Mononuclear cell (primary cell): ENCODE data around the gene MAP4K3. TPM values are rescaled to one million over a fixed set of nuclear protein-coding genes. Genes with fewer than 3 reads are reported as not detected.
"Not testable (repeated sequence)": the region's sequence is repeated elsewhere in the genome, so short reads cannot be mapped to it uniquely, and the experiment has no call there.

Experiments
- H3K27me3 ChIP-seq: 2 replicates; pipeline ENCODE4 v1.6.0; 2011; ENCODE audit warnings: low read length, control low read depth; ENCODE audit not compliant: insufficient read depth
- H3K4me1 ChIP-seq: 2 replicates; pipeline ENCODE4 v1.5.1; 2011; ENCODE audit warnings: mild to moderate bottlenecking, low read length, control low read depth; ENCODE audit not compliant: insufficient read depth
- H3K4me3 ChIP-seq: 2 replicates; pipeline ENCODE4 v1.5.1; 2011; ENCODE audit warnings: mild to moderate bottlenecking, low read length, moderate library complexity
- H3K9me3 ChIP-seq: 2 replicates; pipeline ENCODE4 v1.5.1; 2011; ENCODE audit warnings: low read depth, mild to moderate bottlenecking, control low read depth, low read length
- total RNA-seq: library from RNA; depleted of rRNA; stranded (reverse); fragments of >200 nt; gene quantifications from one replicate; pipeline ENCODE4 v1.2.3, GENCODE V29; 2012

MAP4K3 gene
- total RNA-seq, 1 donor = 36.8 TPM

DNA sequence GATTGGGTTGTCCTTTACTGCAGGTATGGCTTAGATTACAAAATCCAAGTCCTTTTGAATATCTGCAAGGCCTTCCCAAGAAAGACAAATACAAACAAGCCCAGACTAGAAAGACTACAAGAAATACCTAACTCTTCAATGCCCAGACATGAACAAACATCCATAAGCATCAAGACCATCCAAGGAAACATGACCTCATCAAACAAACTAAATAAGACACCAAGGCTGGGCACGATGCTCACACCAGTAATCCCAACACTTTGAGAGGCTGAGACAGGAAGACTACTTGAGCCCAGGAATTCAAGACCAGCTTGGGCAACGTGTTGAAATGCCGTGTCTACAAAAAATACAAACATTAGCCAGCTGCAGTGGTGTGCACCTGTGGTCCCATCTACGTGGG, 31.7 kb downstream of the MAP4K3 start:
- H3K9me3 ChIP-seq = no peaks in the 10 kb centered on the region
- no peak overlapping the region for H3K4me3 ChIP-seq
- no peaks in the 10 kb centered on the region for H3K27me3 ChIP-seq
- H3K4me1 ChIP-seq = peaks cover 27% of the 10 kb centered on the region

DNA sequence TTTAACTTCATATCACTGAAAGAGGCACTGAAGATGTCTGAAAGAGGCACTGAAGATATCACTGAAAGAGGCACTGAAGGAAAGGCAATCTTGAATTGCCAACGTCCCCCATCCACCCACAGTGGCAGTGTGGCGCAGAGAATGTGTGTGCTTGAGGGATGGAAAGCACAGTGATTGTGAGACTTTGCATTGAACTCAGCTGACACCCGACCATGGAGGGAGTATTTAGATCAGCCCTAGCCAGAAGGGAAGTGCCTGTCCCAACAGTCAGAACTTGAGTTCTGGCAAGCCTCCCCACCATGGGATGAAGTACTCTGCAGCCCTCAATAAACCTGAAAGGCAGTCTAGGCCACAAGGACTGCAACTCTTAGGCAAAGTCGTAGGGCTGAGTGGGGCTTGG, 33.8 kb downstream of the MAP4K3 start:
- Histone ChIP-seq H3K4me3 (no peak overlapping the region), H3K27me3 (no peaks in the 10 kb centered on the region), H3K9me3 (no peaks in the 10 kb centered on the region), H3K4me1 (peaks cover 16% of the 10 kb centered on the region)

DNA sequence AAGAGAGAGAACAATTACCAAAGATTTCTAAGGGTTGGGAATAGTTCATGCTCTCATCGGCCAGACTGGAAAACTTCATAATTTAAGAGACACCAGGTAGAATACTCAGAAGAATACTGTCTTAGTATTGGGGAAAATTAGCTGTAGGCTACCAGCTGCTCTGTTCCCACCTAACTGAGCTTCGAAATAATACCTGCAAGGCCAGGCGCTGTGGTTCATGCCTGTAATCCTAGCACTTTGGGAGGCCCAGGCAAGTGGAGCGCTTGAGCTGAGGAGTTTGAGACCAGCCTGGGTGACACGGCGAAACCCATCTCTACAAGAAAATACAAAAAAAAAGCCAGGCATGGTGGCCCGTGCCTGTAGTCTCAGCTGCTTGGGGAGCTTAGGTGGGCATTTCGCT, 35.8 kb downstream of the MAP4K3 start:
- Histone ChIP-seq H3K27me3 (no peaks in the 10 kb centered on the region), H3K4me3 (no peak overlapping the region), H3K4me1 (peaks cover 7% of the 10 kb centered on the region), H3K9me3 (no peaks in the 10 kb centered on the region)

DNA sequence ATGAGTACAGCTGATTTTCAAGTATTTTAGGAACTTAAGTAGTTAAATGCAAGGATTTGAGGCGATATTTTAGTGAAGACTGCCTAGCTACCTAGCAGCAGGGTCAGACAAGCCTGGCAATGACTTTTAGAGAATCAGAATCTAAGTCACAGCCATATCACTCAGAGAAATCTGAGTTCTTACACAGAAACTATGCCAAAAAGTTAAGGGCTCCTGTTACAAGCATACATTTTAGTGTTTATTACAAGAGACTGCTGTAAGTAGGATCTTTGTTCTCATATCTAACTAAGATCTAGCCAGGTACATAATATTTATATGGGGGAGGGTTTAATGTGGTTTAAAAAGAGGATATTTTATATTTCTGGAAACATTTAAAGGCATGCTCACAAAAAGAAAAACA, 37.5 kb downstream of the MAP4K3 start:
- Histone ChIP-seq H3K4me1 (peaks cover 7% of the 10 kb centered on the region), H3K27me3 (no peaks in the 10 kb centered on the region), H3K4me3 (no peak overlapping the region), H3K9me3 (no peaks in the 10 kb centered on the region)

DNA sequence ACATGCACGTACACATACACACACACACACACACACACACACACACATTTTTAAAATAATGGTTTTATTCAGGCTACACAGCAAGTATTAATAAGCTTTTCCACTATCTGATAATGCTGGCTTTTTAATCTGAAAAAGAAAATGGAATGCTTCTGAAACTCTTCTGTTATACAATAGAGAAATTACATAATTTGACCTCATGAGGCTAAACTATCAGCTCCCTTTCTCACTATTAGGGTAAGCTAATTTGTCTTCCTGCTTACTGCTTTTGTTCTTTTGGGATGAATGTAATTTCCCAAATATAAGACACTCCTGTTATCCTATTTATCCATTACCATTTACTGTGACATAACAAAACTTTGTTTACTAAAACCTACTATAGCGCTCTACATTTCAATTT, 41.8 kb downstream of the MAP4K3 start:
- H3K4me3 ChIP-seq = no peak overlapping the region
- no peaks in the 10 kb centered on the region for H3K27me3 ChIP-seq
- H3K4me1 ChIP-seq = no peaks in the 10 kb centered on the region
- H3K9me3 ChIP-seq = no peaks in the 10 kb centered on the region

DNA sequence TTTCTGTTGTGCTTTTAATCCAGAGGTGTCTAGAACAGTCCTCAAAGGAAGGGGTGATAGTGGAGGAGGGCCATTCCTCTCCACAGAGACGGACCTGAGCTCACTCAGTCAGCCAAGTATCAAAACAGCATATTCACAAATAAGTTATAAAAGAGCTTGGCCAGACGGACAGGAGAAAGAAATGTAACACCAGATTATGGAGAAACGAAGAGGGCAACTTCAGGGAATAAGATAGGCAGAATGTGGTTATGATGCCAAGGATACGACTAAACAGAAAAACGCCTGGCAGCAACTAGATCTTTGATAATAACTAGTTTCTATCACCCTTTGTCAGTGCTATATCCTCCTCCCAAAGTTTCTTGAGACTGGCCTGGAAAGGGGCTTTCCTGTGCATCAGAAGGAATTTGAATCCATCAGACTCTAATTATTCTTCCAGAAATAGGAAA, 42.5 kb downstream of the MAP4K3 start:
- no peaks in the 10 kb centered on the region for H3K9me3 ChIP-seq
- H3K4me1 ChIP-seq = no peaks in the 10 kb centered on the region
- no peak overlapping the region for H3K4me3 ChIP-seq
- H3K27me3 ChIP-seq = no peaks in the 10 kb centered on the region

DNA sequence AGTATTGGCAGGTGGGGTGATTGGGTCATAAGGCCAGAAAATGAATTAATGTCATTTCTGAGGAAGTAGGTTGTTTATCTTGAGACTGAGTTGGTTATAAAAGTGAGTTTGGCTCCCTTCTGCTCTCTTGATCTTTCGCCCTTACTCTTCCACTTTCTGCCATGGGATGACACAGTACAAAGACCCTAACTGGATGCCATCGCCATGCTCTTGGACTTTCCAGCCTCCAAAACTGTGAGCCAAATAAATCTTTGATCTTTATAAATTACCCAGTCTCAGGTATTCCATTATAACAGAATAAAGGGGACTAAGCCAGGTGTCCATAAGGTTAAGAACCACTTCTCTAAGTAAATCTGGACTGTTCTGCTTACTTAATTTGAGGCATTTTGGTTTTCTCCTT, 44.4 kb downstream of the MAP4K3 start:
- H3K4me1 ChIP-seq = no peaks in the 10 kb centered on the region
- H3K4me3 ChIP-seq = no peak overlapping the region
- H3K27me3 ChIP-seq = no peaks in the 10 kb centered on the region

DNA sequence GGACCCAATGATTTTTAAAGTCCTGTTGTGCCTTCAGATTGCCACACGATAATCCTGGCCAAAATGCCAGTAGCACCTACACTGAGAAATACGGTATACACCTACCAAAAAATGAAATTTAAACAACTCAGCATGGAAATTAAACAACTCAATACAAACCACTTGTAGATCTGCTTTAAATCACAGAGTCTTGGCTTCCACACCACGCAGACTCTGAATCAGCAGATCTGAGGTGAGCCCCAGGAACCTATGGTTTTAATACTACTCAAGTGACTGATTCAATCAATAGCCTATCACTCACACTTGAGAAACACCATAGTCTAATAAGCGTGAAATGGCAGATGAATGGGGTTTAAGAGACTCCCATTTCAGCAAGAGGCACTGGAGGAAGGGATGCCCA, 46.9 kb downstream of the MAP4K3 start:
- no peak overlapping the region for H3K4me3 ChIP-seq
- H3K27me3 ChIP-seq = no peaks in the 10 kb centered on the region
- H3K9me3 ChIP-seq = no peaks in the 10 kb centered on the region
- H3K4me1 ChIP-seq = no peaks in the 10 kb centered on the region

More for the DNA sequence above, 44.4 kb downstream of the MAP4K3 start:
- no peaks in the 10 kb centered on the region for H3K9me3 ChIP-seq

DNA sequence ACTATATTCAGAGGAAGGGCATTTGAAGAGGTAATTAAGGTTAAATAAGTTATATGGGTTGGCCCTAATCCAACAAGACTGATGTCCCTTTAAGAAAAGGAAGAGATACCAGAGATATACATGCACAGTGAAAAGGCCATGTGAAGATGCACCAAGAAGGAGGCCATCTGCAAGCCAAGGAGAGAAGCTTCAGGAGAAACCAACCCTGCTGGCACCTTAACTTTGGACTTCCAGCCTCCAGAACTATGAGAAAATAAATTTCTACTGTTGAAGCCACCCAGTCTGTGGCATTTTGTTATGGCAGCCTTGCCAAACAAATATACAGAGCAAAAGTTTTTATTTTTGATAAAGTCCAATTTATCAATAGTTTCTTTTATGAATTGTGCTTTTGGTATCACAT, 51.0 kb downstream of the MAP4K3 start:
- Histone ChIP-seq H3K4me3 (no peak overlapping the region), H3K27me3 (no peaks in the 10 kb centered on the region), H3K4me1 (no peaks in the 10 kb centered on the region), H3K9me3 (no peaks in the 10 kb centered on the region)

DNA sequence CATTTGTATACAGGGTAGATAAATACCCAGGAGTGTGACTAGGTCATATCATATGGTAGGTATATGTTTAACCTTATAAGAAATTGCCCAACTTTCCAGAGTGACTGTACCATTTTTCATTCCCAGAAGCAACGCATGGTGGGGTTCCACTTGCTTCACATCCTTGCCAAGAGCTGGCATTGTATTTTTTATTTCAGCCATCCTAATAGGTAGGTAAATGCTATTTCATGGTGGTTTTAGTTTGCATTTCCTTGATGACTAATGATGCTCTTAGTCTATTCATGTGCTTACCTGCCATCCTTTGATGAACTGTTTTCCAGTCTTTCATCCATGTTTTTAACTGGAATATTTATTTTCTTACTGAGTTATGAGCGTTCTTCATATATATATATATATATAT, 51.9 kb downstream of the MAP4K3 start:
- Histone ChIP-seq H3K27me3 (no peaks in the 10 kb centered on the region), H3K4me3 (no peak overlapping the region), H3K4me1 (no peaks in the 10 kb centered on the region), H3K9me3 (no peaks in the 10 kb centered on the region)

DNA sequence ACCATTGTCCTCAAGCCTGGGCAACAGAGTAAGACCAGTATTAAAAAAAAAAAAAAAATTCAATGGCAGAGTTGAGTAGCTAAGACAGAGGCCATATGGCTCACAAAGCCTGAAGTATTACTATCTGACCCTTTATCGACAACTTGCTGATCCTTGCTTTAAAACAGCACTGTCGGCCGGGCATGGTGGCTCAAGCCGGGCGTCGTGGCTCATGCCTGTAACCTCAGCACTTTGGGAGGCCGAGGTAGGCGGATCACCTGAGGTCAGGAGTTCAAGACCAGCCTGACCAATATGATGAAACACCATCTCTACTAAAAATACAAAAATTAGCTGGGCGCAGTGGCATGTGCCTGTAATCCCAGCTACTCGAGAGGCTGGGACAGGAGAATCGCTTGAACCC, 53.0 kb downstream of the MAP4K3 start:
- not testable (repeated sequence) for H3K9me3 ChIP-seq, H3K4me3 ChIP-seq, H3K27me3 ChIP-seq, H3K4me1 ChIP-seq

DNA sequence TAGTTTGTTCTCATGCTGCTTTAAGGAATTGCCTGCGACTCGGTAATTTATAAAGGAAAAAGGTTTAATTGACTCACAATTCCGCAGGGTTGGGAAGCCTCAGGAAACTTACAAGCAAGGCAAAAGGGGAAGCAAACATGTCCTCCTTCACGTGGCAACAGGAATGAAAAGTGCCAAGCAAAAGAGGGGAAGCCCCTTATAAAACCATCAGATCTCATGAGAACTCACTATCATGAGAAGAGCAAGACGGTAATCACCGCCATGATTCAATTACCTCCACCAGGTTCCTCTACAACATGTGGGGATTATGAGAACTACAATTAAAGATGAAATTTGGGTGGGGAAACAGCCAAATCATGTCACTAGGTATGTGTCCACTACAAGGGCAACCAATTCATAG, 53.9 kb downstream of the MAP4K3 start:
- Histone ChIP-seq H3K27me3 (no peaks in the 10 kb centered on the region), H3K4me3 (no peak overlapping the region), H3K9me3 (no peaks in the 10 kb centered on the region), H3K4me1 (no peaks in the 10 kb centered on the region)

DNA sequence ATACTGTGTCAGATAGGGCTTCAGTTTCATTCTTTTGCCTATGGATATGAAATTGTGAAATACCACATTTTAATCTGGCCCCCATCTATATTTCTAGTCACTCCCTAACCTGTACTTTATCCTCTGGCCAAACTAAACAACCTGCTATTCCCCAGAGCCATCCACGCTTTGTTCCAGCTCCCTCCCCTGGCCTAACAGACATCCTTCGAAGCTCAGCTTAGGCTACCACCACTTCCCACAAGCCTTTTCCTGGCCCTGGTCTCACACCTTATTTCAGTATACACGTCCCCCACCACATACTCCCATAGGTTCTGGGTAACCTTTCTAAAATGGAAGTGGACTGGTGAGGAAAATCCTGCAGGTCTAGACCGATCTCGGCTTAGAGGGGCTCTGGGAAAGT, 55.4 kb downstream of the MAP4K3 start:
- Histone ChIP-seq H3K27me3 (no peaks in the 10 kb centered on the region), H3K4me1 (peaks cover 7% of the 10 kb centered on the region), H3K4me3 (no peak overlapping the region), H3K9me3 (no peaks in the 10 kb centered on the region)

DNA sequence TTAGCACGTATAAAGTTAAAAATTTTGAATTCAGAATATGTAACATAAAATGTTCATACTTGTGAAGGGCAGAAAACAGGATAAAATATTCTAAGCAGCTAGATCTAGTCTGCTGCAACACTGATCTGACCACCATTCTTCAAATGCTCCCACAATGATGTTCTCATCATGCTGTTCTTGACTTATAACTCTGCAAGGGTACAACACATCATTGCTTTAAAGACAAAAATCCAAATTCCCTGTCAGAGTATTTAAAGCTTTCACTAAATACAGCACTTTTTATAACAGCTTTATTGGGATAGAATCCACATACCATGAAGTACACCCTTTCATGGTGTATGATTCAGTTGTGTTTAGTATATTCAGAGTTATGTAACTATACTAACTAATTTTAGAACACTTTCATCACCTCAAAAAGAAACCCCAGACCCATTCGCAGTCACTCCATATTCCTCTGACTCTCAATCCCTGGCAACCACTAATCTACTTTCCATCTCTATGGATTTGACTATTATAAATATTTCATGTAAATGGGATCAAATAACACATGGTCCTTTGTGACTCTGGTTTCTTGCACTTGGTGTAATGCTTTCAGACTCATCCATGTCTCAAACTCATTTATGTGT, 56.4 kb downstream of the MAP4K3 start:
- Histone ChIP-seq H3K4me3 (no peak overlapping the region), H3K9me3 (no peaks in the 10 kb centered on the region), H3K27me3 (no peaks in the 10 kb centered on the region), H3K4me1 (peaks cover 7% of the 10 kb centered on the region)

DNA sequence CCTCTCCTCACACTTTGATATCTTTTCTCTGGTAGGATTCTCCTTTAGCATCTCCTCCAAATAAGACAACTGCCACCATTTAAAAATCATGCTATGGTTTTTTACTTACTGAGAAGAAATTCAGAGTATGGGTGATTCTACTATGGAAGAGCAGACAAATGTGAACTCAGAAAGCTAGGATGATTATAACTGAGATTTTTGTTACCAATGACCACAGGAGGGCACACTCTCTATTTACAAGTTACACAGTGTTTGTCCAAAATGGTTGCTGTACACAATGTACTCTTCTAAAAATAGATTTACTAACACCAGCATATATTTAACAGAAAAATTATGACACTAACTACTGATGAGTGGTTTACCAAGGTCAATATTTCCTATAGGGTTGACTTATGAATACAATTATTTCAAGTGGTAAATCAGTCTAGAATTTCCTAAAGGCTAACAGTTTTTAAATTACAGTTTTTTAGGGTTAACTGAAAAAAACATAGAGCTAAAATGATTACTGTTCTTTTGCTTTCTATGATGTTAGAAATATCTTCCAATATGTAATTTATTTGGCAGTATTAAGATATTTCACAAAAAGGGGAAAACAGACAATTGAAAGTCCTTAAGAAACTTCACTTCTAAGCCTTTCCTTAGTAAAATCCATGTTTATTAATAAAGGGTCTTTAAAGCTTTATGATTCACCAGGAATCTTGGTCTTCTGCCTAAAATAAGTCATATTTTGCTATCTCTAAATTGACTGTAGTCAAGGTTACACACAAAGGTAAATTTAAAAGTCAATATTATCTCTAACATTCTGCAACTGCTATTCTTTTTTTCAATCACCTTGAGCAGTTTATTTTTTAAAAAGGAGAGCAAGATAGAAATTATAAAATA, 57.2 kb downstream of the MAP4K3 start:
- H3K4me3 ChIP-seq = no peak overlapping the region
- no peaks in the 10 kb centered on the region for H3K27me3 ChIP-seq
- no peaks in the 10 kb centered on the region for H3K9me3 ChIP-seq

DNA sequence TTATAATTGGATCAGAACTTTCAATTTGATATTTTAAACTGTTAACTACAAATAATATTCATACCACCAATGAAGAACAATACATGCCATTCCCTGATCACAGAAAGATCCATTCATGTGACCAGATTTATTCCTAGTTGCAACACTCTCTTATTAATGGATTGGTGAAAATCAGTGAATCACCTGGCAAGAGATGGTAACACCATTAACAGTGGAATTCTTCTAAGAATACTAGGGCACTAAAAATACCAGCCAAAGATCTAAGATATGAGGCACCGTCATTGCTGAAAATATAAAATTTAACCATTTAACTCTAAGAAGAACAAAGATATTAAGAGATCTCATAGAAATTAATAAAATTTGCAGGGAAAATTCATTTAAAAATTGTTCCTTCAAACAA, 58.1 kb downstream of the MAP4K3 start:
- no peaks in the 10 kb centered on the region for H3K27me3 ChIP-seq
- H3K9me3 ChIP-seq = no peaks in the 10 kb centered on the region
- H3K4me3 ChIP-seq = no peak overlapping the region
- peaks cover 7% of the 10 kb centered on the region for H3K4me1 ChIP-seq

More for the DNA sequence above, 57.2 kb downstream of the MAP4K3 start:
- peaks cover 7% of the 10 kb centered on the region for H3K4me1 ChIP-seq
